Neural cell (in vitro differentiated cells): ENCODE measurements around the gene GNG4.

Source experiments
- EZH2 ChIP-seq: fragments of 200-600, 300-800 bp; shearing (Covaris generic), sonication (generic); IDR thresholded peaks from 2 replicates; pipeline ENCODE4 v1.6.1; 2014; ENCODE audit warnings: antibody characterized with exemption, low read length, borderline replicate concordance, mild to moderate bottlenecking; ENCODE audit not compliant: insufficient read depth, poor library complexity, severe bottlenecking
- POLR2AphosphoS5 ChIP-seq: IDR thresholded peaks from 2 replicates; pipeline ENCODE4 v1.6.1; 2012
- RAD21 ChIP-seq: fragments of 450-650 bp; conservative IDR thresholded peaks from 2 replicates; pipeline ENCODE4 v1.6.1; 2014; ENCODE audit warnings: antibody characterized with exemption, mild to moderate bottlenecking, moderate library complexity
- REST ChIP-seq: IDR thresholded peaks from 2 replicates; pipeline ENCODE4 v1.6.1; 2012; ENCODE audit warnings: borderline replicate concordance
- TAF1 ChIP-seq: IDR thresholded peaks from 2 replicates; pipeline ENCODE4 v1.6.1; 2012; ENCODE audit warnings: low read depth
- TF ChIP-seq, protein P1 (sequence below): fragments of 450-650 bp; IDR thresholded peaks from 2 replicates; pipeline ENCODE4 v1.5.1; 2014; ENCODE audit warnings: antibody characterized with exemption, mild to moderate bottlenecking, moderate library complexity; ENCODE audit not compliant: poor library complexity, severe bottlenecking

DNA sequence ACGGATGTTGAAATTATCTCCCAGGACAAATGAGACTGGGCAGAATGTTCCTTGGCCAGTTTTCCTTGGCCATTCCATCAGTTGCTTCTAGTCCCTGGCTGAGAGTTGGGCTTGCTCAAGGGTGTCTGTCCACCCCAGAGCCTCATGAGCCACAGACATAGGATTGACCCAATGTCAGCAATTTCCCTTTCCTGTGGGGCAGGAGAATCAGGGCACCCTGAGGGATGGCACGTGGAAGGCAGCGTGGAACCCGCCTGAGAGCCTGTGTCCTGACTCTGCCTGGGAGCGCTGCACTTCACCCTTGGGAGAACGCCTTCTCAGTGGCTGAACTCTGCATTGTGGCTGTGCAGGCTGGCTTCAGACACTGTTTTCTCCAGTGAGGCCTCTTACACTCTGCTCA, 74.0 kb downstream of the GNG4 start:
- TF ChIP-seq TAF1 (no peak), POLR2AphosphoS5 (no peak), EZH2 (no peak), RAD21 (no peak), REST (no peak)
- TF ChIP-seq, protein P1, sequence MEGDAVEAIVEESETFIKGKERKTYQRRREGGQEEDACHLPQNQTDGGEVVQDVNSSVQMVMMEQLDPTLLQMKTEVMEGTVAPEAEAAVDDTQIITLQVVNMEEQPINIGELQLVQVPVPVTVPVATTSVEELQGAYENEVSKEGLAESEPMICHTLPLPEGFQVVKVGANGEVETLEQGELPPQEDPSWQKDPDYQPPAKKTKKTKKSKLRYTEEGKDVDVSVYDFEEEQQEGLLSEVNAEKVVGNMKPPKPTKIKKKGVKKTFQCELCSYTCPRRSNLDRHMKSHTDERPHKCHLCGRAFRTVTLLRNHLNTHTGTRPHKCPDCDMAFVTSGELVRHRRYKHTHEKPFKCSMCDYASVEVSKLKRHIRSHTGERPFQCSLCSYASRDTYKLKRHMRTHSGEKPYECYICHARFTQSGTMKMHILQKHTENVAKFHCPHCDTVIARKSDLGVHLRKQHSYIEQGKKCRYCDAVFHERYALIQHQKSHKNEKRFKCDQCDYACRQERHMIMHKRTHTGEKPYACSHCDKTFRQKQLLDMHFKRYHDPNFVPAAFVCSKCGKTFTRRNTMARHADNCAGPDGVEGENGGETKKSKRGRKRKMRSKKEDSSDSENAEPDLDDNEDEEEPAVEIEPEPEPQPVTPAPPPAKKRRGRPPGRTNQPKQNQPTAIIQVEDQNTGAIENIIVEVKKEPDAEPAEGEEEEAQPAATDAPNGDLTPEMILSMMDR: no peak
